Jurkat, Clone E6-1 (cell line): ENCODE measurements around the gene NEUROD2.

ENCODE experiments used
- DNase-seq: peaks from one replicate; pipeline ENCODE4 v3.0.0-alpha.2; 2011; ENCODE audit warnings: low read depth, low spot score
- H3K4me3 ChIP-seq: 2 replicates; pipeline ENCODE4 v1.5.1; 2011; ENCODE audit warnings: mild to moderate bottlenecking, low read length, control low read depth, moderate library complexity

NEUROD2 gene

GRCh38 chr17:39566094-39566850 lies 41.4 kb downstream of the NEUROD2 start:
- no peak for DNase-seq
- H3K4me3 ChIP-seq: no peak overlapping the region

GRCh38 chr17:39564211-39564848 lies 43.4 kb downstream of the NEUROD2 start:
- no peak for DNase-seq
- H3K4me3 ChIP-seq: no peak overlapping the region

GRCh38 chr17:39563476-39563875 lies 44.2 kb downstream of the NEUROD2 start:
- DNase-seq: no peak
- H3K4me3 ChIP-seq: no peak overlapping the region

- no peak overlapping the region for H3K4me3 ChIP-seq
- DNase-seq: no peak
Measured at GRCh38 chr17:39562976-39563375, 44.7 kb downstream of the NEUROD2 start.

- H3K4me3 ChIP-seq: no peak overlapping the region
Measured at GRCh38 chr17:39562395-39562794, 45.3 kb downstream of the NEUROD2 start.

GRCh38 chr17:39556423-39556822 lies 51.3 kb downstream of the NEUROD2 start:
- no peak for DNase-seq
- H3K4me3 ChIP-seq: no peak overlapping the region

More at GRCh38 chr17:39562395-39562794, 45.3 kb downstream of the NEUROD2 start:
- DNase-seq: no peak

- H3K4me3 ChIP-seq: no peak overlapping the region
- DNase-seq: no peak
Measured at GRCh38 chr17:39555368-39555767, 52.4 kb downstream of the NEUROD2 start.
